GM21367 (cell line): ENCODE data around the gene APC.

Source experiments
- ATAC-seq: cut with Tn5 transposase; IDR thresholded peaks from one replicate; pipeline ENCODE4 v1.9.1; 2021; ENCODE audit not compliant: unreplicated experiment

The APC gene

DNA sequence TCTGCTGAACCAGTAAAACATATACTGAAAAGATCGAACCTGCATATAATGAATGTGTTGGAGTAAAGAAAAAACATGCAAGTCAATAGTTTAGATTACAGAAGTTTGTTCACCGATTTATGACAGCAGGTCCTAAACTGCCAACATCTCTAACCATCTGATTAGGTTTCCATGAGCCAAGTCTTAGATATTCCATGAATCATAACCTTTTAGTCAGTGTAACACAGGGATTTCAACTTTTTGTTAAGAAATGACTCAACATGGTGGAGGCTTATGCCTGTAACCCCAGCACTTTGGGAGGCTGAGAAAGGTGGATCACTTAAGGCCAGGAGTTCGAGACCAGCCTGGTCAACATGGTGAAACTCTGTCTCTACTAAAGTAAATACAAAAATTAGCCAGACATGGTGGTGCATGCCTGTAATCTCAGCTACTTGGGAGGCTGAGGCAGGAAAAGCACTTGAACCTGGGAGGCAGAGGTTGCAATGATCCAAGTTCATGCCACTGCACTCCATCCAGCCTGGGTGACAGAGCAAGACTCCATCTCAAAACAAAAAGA, 38.7 kb downstream of the APC start:
- ATAC-seq, result no peak

DNA sequence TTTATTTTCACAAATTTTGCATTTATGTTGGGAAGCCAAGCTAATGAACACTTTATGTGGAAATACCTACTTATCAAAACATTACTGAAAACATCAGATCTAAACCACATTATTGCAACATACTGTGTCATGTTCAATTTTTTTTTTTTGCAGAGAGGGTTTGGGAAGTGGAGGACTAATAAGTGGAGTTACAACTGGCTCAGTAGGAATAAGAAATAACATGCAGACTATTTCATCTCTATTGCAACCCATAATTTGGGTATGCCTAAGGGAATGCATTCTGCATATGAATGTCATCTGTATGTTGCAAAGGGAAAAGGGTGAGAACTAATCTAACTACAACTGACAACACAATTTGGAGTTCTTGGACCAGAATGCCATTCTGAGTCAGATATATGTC, 41.8 kb downstream of the APC start:
- no peak for ATAC-seq

DNA sequence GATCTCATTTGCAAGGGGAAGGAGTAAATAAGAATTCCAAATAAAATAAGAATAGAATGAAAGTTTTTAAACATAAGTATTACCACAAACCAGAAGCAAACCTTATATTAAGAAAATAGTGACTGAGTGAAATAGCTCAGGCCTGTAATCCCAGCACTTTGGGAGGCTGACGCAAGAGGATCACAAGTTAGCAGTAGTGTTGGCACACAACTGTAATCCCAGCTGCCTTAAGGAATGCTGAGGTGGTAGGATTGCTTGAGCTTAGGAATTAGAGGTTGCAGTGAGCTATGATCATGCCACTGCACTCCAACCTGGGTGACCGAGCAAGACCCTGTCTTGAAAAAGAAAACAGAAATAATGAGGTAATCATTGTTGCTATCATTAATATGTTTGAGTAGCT, 47.0 kb downstream of the APC start:
- no peak for ATAC-seq

DNA sequence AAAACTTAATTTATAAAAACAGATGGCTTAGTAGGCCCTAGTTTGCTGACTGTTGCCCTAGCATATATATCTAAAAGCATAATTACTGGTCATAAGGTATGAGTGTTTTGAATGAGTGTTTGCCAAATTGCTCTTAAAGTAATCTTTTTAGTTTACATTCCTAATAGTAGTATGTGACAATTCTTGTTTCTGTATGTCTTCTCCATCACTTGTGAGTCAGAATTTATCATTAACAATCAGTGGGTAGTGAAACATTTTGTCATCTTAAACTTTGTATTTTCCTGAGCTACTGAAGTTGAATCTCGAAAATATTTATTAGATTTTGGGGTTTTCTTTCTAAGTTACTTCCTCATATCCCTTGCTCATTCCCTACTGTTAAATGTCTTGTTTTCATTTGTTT, 49.6 kb downstream of the APC start:
- no peak for ATAC-seq

DNA sequence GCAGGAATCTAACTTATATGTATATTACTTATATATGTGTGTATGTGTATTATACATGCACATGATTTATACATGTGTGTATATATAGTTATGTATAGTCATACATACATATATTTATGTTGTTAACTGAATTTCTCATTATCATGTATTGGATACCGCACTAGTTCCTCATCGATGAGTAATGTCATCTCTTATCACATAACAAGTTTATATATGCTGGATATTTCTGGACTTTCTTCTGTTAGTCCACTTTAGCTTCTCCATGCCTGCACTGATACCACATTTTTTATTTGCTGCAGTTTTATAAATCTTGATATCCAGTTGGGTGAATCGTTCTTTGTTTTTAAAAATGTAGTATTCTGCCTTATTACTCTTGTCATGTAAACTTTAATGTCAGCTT, 50.2 kb downstream of the APC start:
- ATAC-seq, result no peak

DNA sequence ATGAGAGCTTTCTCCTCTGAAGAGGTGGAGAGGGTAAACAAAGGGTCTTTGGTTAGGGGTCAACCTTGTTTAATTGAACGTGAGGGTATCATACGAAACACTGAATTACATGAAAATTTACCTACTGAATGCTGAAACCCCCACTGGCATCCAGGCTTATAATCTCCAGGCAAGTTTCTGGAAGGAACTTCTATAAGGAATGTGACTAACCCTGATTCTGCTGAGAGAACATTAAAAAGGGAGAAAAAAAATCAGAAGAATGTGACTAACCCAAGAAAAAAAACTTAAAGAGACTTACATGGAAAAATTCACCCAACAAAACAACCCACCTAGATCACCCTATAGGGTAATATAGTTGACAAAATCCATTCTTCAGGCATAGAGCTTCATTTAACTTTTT, 55.5 kb downstream of the APC start:
- no peak for ATAC-seq

DNA sequence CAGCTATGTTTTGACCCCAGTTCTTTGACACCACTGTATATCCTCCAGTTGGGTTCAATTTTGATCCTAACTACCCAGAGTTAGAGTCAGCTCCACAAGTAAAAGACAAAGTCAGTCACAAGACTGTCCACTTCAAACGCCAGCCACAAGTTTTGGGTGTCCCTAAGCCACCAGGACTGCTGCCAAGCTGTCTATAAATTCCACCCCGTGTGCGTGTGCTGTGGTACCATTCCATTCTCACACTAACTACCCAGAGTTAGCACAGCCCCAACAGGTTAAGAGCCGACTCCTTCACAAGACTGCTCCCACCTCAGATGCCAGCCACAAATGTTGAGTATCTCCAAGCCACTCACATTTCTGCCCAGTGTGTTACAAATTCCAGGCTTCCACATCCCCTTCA, 56.7 kb downstream of the APC start:
- ATAC-seq, result no peak

DNA sequence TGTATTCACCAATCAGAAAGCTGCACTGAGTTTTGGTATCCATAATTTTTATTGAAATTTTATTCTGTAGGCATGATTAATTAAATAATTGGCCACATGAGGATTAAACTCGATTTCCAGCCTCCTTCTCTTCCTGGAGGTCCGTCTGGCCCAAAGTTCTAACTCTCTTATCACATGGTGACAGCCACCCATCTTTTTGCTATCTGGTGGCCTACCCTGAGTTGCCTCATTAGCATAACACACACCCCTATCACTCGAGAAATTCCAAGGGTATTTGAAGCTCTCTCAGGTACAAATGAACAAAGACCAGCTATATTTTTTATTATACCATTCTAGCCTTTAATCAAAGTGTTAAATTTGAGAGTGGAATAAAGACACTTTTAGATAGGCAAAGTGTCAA, 57.7 kb downstream of the APC start:
- no peak for ATAC-seq

DNA sequence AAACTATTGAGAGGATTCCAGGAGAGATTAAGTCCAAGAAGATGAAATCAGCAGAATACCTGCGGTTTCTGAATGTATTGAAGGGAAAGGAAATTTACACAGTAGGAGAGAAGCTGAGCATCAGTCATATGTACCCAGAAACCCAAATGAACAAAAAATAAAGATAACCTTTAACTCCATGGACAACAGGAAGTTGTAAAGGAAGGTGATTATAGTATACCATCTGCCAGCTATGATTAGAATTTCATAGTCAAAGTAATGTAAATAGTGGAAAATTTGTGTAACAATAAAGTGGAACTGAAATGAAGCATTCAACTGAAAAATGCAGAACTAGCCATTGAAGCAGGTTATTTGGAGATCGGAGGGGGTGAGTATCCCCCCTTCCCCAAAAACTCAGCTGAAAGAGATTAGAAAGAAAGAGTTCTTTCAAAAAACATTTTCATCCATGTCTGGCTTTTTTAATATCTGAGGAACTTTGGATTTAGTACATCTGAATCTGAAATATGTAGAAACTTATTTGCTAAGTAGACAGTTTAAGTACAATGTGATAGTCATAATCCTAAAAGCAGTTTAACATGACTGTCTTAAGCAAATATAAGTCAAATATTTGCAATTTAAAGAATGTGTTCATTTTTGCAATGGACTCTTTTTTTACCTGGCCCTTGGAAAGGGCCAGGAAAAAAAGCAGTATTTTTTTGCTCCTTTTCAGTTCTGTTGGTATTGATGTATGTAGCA, 58.4 kb downstream of the APC start:
- ATAC-seq, result no peak

DNA sequence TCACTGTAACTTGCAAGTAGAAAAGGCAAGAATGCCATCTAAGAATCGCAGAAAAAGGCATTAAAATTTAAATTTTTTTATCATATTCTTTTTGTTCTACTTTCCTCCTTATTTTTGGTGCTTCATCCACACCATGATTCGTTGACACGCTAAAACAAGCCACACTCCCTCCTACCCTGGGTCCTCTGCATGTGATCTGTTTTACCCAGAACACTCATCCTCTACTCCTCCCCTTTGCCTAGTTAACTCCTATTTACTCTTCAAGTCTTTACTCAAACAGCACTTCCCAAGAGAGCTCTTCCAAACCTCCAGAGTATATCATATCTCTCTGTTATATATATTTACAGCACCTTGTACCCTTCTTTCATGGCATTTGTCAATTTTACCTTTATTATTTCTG, 62.0 kb downstream of the APC start:
- no peak for ATAC-seq

DNA sequence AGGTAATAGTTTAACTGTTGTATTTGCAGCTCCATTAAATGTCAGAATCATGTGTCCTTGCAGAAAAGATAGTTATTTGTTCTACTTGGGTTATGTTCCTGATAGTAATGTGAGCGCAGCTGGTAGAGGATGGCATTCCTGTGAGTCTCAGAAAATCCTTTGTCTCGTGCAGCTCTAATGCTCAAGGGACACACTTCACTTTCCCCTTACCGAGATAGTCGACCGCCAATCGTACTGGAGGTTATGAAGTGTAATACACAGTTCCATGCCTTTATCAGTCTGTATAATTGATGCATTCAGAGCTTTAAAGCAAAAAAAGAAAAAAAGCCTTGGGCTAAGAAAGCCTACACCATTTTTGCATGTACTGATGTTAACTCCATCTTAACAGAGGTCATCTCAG, 63.2 kb downstream of the APC start:
- ATAC-seq, result no peak

DNA sequence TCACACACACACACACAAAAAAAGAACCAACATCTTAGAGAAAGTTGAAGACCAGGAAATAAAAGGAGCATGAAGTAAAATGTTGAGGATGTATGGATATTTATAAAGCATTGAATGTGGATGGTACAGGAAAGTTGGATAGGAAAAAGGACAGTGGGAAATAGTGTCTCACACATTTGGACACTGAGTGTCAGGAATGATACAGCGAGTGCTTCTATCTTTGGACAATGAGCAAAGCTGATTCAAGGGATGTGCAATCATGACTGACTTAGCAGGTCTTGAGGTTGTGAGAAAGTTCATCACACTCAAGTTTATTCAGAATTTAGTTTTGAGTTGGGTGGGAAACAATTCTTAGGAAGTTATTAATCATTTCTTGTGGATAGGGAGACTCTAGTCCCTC, 73.3 kb downstream of the APC start:
- ATAC-seq, result no peak

DNA sequence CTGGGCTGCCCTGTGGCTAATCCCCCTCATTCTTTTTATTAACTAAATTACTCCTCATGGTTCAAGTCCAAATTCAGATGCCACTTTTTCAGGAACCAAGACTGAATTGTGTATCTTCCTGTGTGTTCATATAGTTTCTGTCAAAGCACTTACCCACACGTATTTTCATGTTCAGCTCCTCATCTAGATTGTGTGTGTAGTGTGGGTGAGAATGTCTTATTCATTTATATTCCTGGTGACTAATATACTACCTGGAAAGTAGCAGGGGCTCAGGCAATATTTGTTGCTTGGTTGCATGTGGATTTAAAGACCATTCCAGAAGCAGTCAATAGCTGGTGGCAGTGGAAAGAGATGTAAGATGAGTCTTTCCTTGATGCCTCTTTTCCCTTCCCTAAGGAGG, 74.9 kb downstream of the APC start:
- ATAC-seq, result no peak

DNA sequence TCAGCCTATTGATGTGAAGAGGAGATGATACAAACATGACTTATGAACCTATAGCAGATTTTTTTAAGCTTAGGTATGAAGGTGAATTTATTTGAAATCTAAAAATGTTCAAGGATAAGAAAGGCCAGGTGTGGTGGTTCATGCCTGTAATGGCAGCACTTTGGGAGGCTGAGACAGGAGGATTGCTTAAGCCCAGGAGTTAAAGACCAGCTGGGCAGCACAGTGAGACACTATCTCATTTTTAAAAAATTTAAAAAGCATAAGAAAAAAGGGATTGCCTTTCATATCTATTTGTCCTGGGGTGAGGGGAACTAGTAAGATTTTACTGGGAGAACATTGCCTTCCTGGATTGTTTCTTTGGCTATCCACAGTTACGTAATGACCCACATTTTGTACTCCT, 82.6 kb downstream of the APC start:
- no peak for ATAC-seq

DNA sequence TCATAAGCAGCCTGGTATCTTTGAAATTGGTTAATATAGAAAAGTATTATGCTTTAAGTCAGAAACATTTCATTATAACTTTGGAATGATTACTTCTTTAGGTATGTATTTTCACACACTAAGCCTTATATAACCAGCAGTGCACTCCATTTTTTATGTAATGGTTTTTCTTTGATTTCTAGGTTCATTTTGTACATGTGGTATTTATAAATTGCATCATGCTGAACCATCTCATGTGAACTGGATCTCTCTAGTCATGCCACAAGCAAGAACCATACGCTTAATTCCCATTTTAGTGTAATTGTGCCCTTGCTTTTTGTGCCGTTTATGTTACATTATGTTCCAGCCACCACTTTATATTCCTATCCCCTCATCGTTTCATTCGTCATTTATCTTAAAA, 84.8 kb downstream of the APC start:
- ATAC-seq, result no peak

DNA sequence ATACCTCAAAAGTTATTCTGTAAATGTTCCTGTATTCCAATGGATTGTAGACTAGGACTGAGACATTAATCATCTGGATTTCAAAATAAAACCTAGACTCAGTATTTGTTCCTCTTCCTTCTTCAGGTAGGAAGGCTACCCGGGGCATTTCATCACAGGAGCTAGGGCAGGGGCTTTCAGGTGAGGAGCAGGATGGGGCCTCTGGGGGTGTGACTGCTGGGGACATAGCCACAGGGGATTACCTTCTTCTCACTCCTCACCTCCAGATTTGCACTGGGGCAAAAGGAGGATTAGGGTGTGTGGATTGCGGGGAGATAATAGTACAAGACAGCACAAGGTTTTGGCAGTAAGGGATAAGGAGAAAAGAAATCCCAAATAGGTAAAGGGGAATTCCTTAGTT, 85.5 kb downstream of the APC start:
- no peak for ATAC-seq

DNA sequence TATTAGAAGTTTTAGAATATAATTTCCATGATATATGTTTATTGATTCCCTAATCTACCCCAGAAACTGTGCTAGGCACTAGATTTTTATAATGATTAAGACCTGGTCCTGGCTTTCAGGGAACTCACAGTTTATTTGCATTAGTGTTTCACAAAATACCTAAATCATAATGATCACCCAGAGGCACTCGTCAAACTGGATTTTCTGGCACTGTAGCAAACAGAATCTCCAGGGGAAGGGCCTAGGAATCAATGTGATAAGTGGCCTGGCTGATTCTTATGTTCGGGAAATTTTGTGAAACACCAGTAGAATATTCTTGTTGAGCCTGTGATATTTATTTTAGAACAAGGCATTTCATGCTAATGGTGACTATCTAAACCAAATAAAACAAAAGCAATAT, 86.0 kb downstream of the APC start:
- no peak for ATAC-seq

DNA sequence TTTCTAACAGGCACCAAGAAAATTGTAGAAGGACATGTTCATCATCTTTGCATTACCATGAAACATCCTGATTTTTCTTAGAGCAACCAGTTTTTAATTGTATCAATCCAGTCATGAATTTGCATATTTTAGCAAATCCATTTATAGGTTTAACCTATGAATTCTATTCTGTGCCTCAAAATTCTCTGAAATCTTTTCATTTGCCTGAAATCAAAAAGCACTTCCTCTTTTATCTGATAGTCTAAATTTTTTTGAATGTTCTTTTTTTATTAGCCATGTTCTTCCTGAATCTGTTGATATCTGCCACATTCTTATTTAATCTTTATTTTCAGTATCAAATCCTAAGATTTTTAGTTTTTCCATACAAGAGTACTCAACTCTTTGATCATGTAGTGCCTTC, 86.5 kb downstream of the APC start:
- ATAC-seq, result no peak

DNA sequence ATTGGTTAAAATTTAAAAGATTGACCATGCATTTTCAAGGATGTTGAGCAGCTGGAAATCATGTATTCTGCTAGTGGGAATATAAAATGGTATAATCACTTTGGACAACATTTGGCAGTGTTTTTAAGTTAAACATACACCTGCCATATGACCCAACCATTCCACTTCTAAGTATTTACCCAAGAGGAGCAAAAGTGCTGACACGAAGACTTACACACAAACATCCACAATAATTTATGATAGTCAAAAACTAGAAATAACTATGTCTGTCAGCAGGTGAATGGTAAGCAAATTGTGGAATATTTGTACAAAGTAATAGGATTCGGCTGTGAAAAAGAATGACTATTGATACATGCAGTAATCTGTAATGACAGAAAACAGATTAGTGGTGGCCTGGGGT, 92.7 kb downstream of the APC start:
- ATAC-seq, result no peak

DNA sequence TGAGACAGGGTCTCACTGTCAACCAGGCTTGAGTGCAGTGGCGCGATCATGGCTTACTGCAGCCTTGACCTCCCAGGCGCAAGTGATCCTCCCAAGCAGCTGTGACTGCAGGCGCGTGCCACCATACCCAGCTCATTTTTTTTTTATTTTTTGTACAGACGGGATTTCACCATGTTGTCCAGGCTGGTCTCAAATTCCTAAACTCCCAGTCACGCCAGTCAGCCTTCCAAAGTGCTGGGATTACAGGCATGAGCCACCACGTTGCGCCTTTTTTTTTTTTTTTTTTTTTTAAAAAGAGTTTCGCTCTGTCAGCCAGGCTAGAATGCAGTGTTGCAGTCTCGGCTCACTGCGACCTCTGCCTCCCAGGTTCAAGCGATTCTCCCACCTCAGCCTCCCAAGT, 96.3 kb downstream of the APC start:
- ATAC-seq, result no peak

DNA sequence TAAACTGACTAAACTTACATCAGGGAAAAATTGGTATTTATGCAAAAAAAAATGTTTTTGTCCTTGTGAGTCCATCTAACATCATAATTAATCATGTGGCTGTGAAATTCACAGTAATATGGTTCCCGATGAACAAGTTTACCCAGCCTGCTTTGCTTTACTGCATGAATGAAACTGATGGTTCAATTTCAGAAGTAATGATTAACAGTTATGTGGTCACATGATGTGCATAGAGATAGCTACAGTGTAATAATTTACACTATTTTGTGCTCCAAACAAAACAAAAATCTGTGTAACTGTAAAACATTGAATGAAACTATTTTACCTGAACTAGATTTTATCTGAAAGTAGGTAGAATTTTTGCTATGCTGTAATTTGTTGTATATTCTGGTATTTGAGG, 106.8 kb downstream of the APC start:
- ATAC-seq, result no peak

DNA sequence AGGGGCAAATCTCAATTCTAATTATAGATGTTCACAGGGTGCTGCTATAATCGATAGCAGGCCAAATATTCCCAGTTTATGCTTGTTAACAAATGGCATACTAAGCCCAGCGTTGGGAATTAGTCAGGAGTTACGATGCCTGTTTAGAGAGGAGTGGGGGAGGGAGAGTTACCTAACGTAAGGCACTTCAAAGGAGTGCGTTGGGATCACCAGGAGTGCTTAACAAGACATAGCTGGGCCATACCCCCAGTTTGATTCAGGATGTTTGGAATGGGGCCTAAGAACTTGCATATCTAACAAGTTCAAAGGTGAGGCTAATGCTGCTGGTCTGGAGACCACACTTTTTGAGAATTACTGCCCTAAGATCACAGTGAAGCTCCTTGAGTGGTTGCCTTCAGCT, 108.9 kb downstream of the APC start:
- no peak for ATAC-seq

DNA sequence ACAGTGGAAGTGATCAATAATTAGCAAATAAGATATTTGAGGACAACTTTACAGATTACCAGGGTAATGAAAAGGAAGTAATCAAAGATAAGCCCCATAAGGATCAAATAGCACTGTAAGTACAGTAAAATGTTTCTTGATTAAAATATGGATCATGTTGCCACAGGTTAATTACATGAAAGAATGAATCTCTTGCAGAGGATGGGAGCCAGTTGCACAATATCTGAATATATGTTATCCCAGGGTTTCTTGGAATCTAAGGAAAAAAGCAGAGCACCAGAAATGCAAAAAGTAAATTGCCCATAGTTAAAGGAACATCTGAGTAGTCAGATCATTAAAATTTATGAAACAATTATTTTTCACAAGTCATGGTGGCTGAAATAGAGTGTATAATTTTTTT, 109.6 kb downstream of the APC start:
- no peak for ATAC-seq
